ENCODE data around the gene TOM1L2.

The TOM1L2 gene

GRCh38 chr17:17897442-17897841 lies 74.8 kb downstream of the TOM1L2 start:
- no peak for DNase-seq (ENCODE audit: low read depth)
- H3K4me3 ChIP-seq (ENCODE audit: low read depth, low read length), result no peak overlapping the region
- TF ChIP-seq CTCF (IDR thresholded peaks at IDR 0.05; ENCODE audit: control insufficient read depth, extremely low read depth, insufficient read depth), result no peak

GRCh38 chr17:17896746-17897145 lies 75.5 kb downstream of the TOM1L2 start:
- no peak overlapping the region for H3K4me3 ChIP-seq (ENCODE audit: low read depth, low read length)
- no peak for DNase-seq (ENCODE audit: low read depth)
- no peak for TF ChIP-seq CTCF (IDR thresholded peaks at IDR 0.05; ENCODE audit: control insufficient read depth, extremely low read depth, insufficient read depth)

- H3K4me3 ChIP-seq (ENCODE audit: low read depth, low read length), result no peak overlapping the region
- no peak for TF ChIP-seq CTCF (IDR thresholded peaks at IDR 0.05; ENCODE audit: control insufficient read depth, extremely low read depth, insufficient read depth)
- DNase-seq (ENCODE audit: low read depth), result no peak
Measured at GRCh38 chr17:17893801-17894644, 78.2 kb downstream of the TOM1L2 start.

- no peak for TF ChIP-seq CTCF (IDR thresholded peaks at IDR 0.05; ENCODE audit: control insufficient read depth, extremely low read depth, insufficient read depth)
- no peak overlapping the region for H3K4me3 ChIP-seq (ENCODE audit: low read depth, low read length)
- DNase-seq (ENCODE audit: low read depth), result no peak
Measured at GRCh38 chr17:17892731-17893130, 79.5 kb downstream of the TOM1L2 start.

GRCh38 chr17:17892009-17892408 lies 80.2 kb downstream of the TOM1L2 start:
- no peak for TF ChIP-seq CTCF (IDR thresholded peaks at IDR 0.05; ENCODE audit: control insufficient read depth, extremely low read depth, insufficient read depth)
- no peak overlapping the region for H3K4me3 ChIP-seq (ENCODE audit: low read depth, low read length)
- DNase-seq (ENCODE audit: low read depth), result no peak

GRCh38 chr17:17890773-17891759 lies 81.1 kb downstream of the TOM1L2 start:
- H3K4me3 ChIP-seq (ENCODE audit: low read depth, low read length), result no peak overlapping the region
- DNase-seq (ENCODE audit: low read depth), result no peak
- peak; percentile 95 for TF ChIP-seq CTCF (IDR thresholded peaks at IDR 0.05; ENCODE audit: control insufficient read depth, extremely low read depth, insufficient read depth)

Measured in LNCaP clone FGC (cell line).